OCI-LY3 (cell line): ENCODE measurements around the gene SLC44A1.

Experiments used
- H2AFZ ChIP-seq: fragments of 200-600, 300-600 bp; shearing (Covaris generic); 2 replicates; pipeline ENCODE4 v1.6.0; 2014; ENCODE audit warnings: antibody characterized with exemption, low read depth, low read length
- H3K27ac ChIP-seq: fragments of 200-600, 300-600 bp; sonication (generic); 2 replicates; pipeline ENCODE4 v1.5.1; 2014; ENCODE audit warnings: mild to moderate bottlenecking, low read length, moderate library complexity, mixed read lengths
- H3K27me3 ChIP-seq: fragments of 200-600, 300-600 bp; sonication (generic); 2 replicates; pipeline ENCODE4 v1.6.1; 2014; ENCODE audit warnings: low read depth, low read length, mixed read lengths
- H3K36me3 ChIP-seq: fragments of 200-600, 300-600 bp; sonication (generic); replicated peaks from 2 replicates; pipeline ENCODE3; 2014; ENCODE audit warnings: low read depth, low read length, mixed read lengths
- H3K4me1 ChIP-seq: fragments of 300-600, 200-600 bp; sonication (generic); 2 replicates; pipeline ENCODE4 v1.6.1; 2014; ENCODE audit warnings: low read length, mixed read lengths
- H3K4me2 ChIP-seq: fragments of 200-600, 300-600 bp; sonication (generic); 2 replicates; pipeline ENCODE4 v1.6.1; 2014; ENCODE audit warnings: low read length, mixed read lengths
- H3K4me3 ChIP-seq: fragments of 300-600, 200-600 bp; sonication (generic); 2 replicates; pipeline ENCODE4 v1.5.1; 2014; ENCODE audit warnings: antibody characterized with exemption, mild to moderate bottlenecking, low read length, moderate library complexity
- H3K79me2 ChIP-seq: fragments of 300-600, 200-600 bp; shearing (Covaris generic); 2 replicates; pipeline ENCODE4 v1.6.1; 2014; ENCODE audit warnings: mild to moderate bottlenecking, low read length, mixed read lengths
- H3K9ac ChIP-seq: fragments of 300-600, 200-600 bp; shearing (Covaris generic); 2 replicates; pipeline ENCODE4 v1.6.0; 2014; ENCODE audit warnings: mild to moderate bottlenecking, low read length, moderate library complexity
- H3K9me3 ChIP-seq: fragments of 200-600, 300-600 bp; shearing (Covaris generic); 2 replicates; pipeline ENCODE4 v1.6.1; 2014; ENCODE audit warnings: low read length, mixed read lengths; ENCODE audit not compliant: insufficient read depth
- H4K20me1 ChIP-seq: fragments of 200-600, 300-600 bp; sonication (generic); 2 replicates; pipeline ENCODE4 v1.6.1; 2016; ENCODE audit warnings: low read length, mixed read lengths; ENCODE audit not compliant: insufficient read depth
- CTCF ChIP-seq: fragments of 200-600, 300-600 bp; sonication (generic); IDR thresholded peaks from 2 replicates; pipeline ENCODE4 v1.5.1; 2014; ENCODE audit warnings: antibody characterized with exemption, low read length, low read depth
- EZH2phosphoT487 ChIP-seq: fragments of 200-600 bp; shearing (Covaris generic); IDR thresholded peaks from 2 replicates; pipeline ENCODE4 v1.6.1; 2018; ENCODE audit warnings: antibody characterized with exemption, mixed run types, low read depth

The SLC44A1 gene

GRCh38 chr9:105357937-105358336 lies 113.5 kb downstream of the SLC44A1 start:
- Histone ChIP-seq H3K36me3 (peaks cover 23% of the 10 kb centered on the region), H3K79me2 (no peaks in the 10 kb centered on the region), H3K4me2 (no peak overlapping the region), H3K9me3 (no peaks in the 10 kb centered on the region), H2AFZ (no peak overlapping the region), H3K4me1 (peaks cover 22% of the 10 kb centered on the region), H3K9ac (no peak overlapping the region), H3K4me3 (no peak overlapping the region), H4K20me1 (no peaks in the 10 kb centered on the region), H3K27ac (no peak overlapping the region), H3K27me3 (no peaks in the 10 kb centered on the region)
- no peak for TF ChIP-seq CTCF
- TF ChIP-seq EZH2phosphoT487, result no peak

- H3K4me1 ChIP-seq, result peaks cover 23% of the 10 kb centered on the region
- no peak overlapping the region for H3K27ac ChIP-seq
These were observed 115.4 kb downstream of the SLC44A1 start for GRCh38 chr9:105359892-105360291.

GRCh38 chr9:105360344-105360743 lies 115.9 kb downstream of the SLC44A1 start:
- no peaks in the 10 kb centered on the region for H3K79me2 ChIP-seq
- no peak overlapping the region for H3K4me2 ChIP-seq
- no peaks in the 10 kb centered on the region for H4K20me1 ChIP-seq
- TF ChIP-seq EZH2phosphoT487 (no peak), CTCF (peak; percentile 20)
- H3K4me1 ChIP-seq, result peaks cover 23% of the 10 kb centered on the region
- no peak overlapping the region for H3K9ac ChIP-seq
- H3K4me3 ChIP-seq, result no peak overlapping the region
- no peak overlapping the region for H2AFZ ChIP-seq
- no peak overlapping the region for H3K27ac ChIP-seq
- no peaks in the 10 kb centered on the region for H3K9me3 ChIP-seq
- H3K36me3 ChIP-seq, result peaks cover 27% of the 10 kb centered on the region
- no peaks in the 10 kb centered on the region for H3K27me3 ChIP-seq

More at GRCh38 chr9:105359892-105360291, 115.4 kb downstream of the SLC44A1 start:
- no peaks in the 10 kb centered on the region for H3K27me3 ChIP-seq
- H3K36me3 ChIP-seq, result peaks cover 27% of the 10 kb centered on the region
- TF ChIP-seq CTCF (no peak), EZH2phosphoT487 (no peak)
- no peaks in the 10 kb centered on the region for H3K79me2 ChIP-seq
- H3K4me2 ChIP-seq, result no peak overlapping the region
- H3K9ac ChIP-seq, result no peak overlapping the region
- no peak overlapping the region for H2AFZ ChIP-seq
- no peaks in the 10 kb centered on the region for H4K20me1 ChIP-seq
- no peak overlapping the region for H3K4me3 ChIP-seq
- no peaks in the 10 kb centered on the region for H3K9me3 ChIP-seq

GRCh38 chr9:105361873-105362272 lies 117.4 kb downstream of the SLC44A1 start:
- Histone ChIP-seq H3K79me2 (no peaks in the 10 kb centered on the region), H3K4me2 (peak overlapping the region; percentile 40), H3K9ac (no peak overlapping the region), H3K9me3 (no peaks in the 10 kb centered on the region), H3K36me3 (peaks cover 31% of the 10 kb centered on the region), H4K20me1 (no peaks in the 10 kb centered on the region), H3K4me3 (no peak overlapping the region), H3K27ac (no peak overlapping the region), H3K4me1 (peaks cover 19% of the 10 kb centered on the region), H3K27me3 (no peaks in the 10 kb centered on the region), H2AFZ (no peak overlapping the region)
- TF ChIP-seq EZH2phosphoT487 (no peak), CTCF (no peak)
